NT2/D1 (cell line): ENCODE measurements around the gene AKT3.

ENCODE experiments used
- SUZ12 ChIP-seq: IDR thresholded peaks from 2 replicates; pipeline ENCODE4 v1.6.1; 2011; ENCODE audit not compliant: insufficient read length, insufficient read depth; ENCODE audit errors: extremely low read depth
- YY1 ChIP-seq: IDR thresholded peaks from 2 replicates; pipeline ENCODE4 v1.6.1; 2011; ENCODE audit not compliant: insufficient read length, insufficient read depth

GRCh38 chr1:243595527-243596210 is 254.4 kb downstream of the AKT3 start:
- TF ChIP-seq SUZ12 (no peak), YY1 (no peak)
